ENCODE data around the gene MRPL47.

GRCh38 chr3:179541596-179541995 lies 62.8 kb downstream of the MRPL47 start:
- TF ChIP-seq EZH2 (IDR thresholded peaks at IDR 0.05; ENCODE audit: low read length), result no peak
- no peak for TF ChIP-seq CTCF (optimal IDR thresholded peaks at IDR 0.05 in 1 of 3, IDR thresholded peaks at IDR 0.05 in 1 of 3, conservative IDR thresholded peaks at IDR 0.05 in 1 of 3; ENCODE audit: extremely low read depth in 1 of 3, insufficient read depth in 2 of 3, low read length in 3 of 3)
